IMR-90 (cell line): Measurements from ENCODE around the gene ONECUT1. TPM values are rescaled to one million over a fixed set of nuclear protein-coding genes. Genes with fewer than 3 reads are reported as not detected.

Experiments
- ATAC-seq: fragments of 200-7000 bp; cut with Tn5 transposase; 2 replicates; pipeline ENCODE4 v1.9.1; 2020; ENCODE audit warnings: low read depth, mild to moderate bottlenecking, moderate library complexity
- BruUV-seq: library from RNA; stranded (reverse); fragments of 400-500 nt; replicated peaks from 2 replicates; lab custom pipeline; 2021; lab: Mats Ljungman, UMichigan
- CTCF ChIA-PET: fragments of 300-600 bp; formaldehyde crosslinking; extraction: SDS; loops from one replicate; lab custom pipeline; 2021; ENCODE audit warnings: antibody characterized with exemption; lab: Yijun Ruan, JAX
- POLR2A ChIA-PET: fragments of 300-600 bp; sonication (Branson Sonifier 250); formaldehyde crosslinking; loops from one replicate; lab custom pipeline; 2022; ENCODE audit warnings: antibody characterized with exemption; ENCODE audit not compliant: unreplicated experiment; lab: Charles Lee
- DNase-seq: peaks from one replicate; pipeline ENCODE4 v3.0.0; 2013
- H2AFZ ChIP-seq: replicated peaks from 2 replicates; pipeline ENCODE3; 2013; ENCODE audit warnings: low read length, mild to moderate bottlenecking; ENCODE audit not compliant: poor library complexity
- H2AK5ac ChIP-seq: 2 replicates; pipeline ENCODE4 v1.6.1; 2013; ENCODE audit warnings: low read depth, low read length, inconsistent platforms
- H2AK9ac ChIP-seq: replicated peaks from 2 replicates; pipeline ENCODE3; 2013; ENCODE audit warnings: mild to moderate bottlenecking, low read depth, low read length, moderate library complexity; ENCODE audit not compliant: poor library complexity
- H2BK120ac ChIP-seq: 2 replicates; pipeline ENCODE4 v1.6.1; 2013; ENCODE audit warnings: low read depth, low read length, inconsistent platforms
- H2BK15ac ChIP-seq: 3 replicates; pipeline ENCODE4 v1.6.1; 2013; ENCODE audit warnings: low read depth, low read length, inconsistent platforms
- H2BK20ac ChIP-seq: 2 replicates; pipeline ENCODE4 v1.6.1; 2013; ENCODE audit warnings: low read depth, mild to moderate bottlenecking, inconsistent platforms, low read length, moderate library complexity
- H2BK5ac ChIP-seq: 2 replicates; pipeline ENCODE4 v1.6.1; 2013; ENCODE audit warnings: mild to moderate bottlenecking, low read depth, low read length, inconsistent platforms; ENCODE audit not compliant: poor library complexity, severe bottlenecking
- H3K14ac ChIP-seq: replicated peaks from 2 replicates; pipeline ENCODE4 v1.6.1; 2013; ENCODE audit warnings: low read depth, low read length, inconsistent platforms
- H3K18ac ChIP-seq: 2 replicates; pipeline ENCODE4 v1.6.1; 2013; ENCODE audit warnings: low read depth, low read length, control low read depth
- H3K23ac ChIP-seq: 2 replicates; pipeline ENCODE4 v1.6.1; 2013; ENCODE audit warnings: low read depth, low read length, inconsistent platforms
- H3K27ac ChIP-seq: 2 replicates; pipeline ENCODE4 v1.5.1; 2013; ENCODE audit warnings: mild to moderate bottlenecking, control low read depth, low read length; ENCODE audit not compliant: insufficient read depth
- H3K27me3 ChIP-seq: 2 replicates; pipeline ENCODE4 v1.6.1; 2013; ENCODE audit warnings: low read length; ENCODE audit not compliant: control insufficient read depth, insufficient read depth
- H3K36me3 ChIP-seq: 2 replicates; pipeline ENCODE4 v1.6.1; 2013; ENCODE audit warnings: low read length, mixed read lengths; ENCODE audit not compliant: control insufficient read depth, insufficient read depth
- H3K4ac ChIP-seq: 2 replicates; pipeline ENCODE4 v1.6.1; 2013; ENCODE audit warnings: low read depth, low read length, inconsistent platforms
- H3K4me1 ChIP-seq: 2 replicates; pipeline ENCODE4 v1.6.1; 2013; ENCODE audit warnings: low read length, mixed read lengths; ENCODE audit not compliant: control insufficient read depth, insufficient read depth
- H3K4me2 ChIP-seq: 2 replicates; pipeline ENCODE4 v1.6.1; 2013; ENCODE audit warnings: low read depth, mild to moderate bottlenecking, control low read depth, low read length, moderate library complexity
- H3K4me3 ChIP-seq: 2 replicates; pipeline ENCODE4 v1.5.1; 2013; ENCODE audit warnings: low read depth, mild to moderate bottlenecking, control low read depth, low read length, moderate library complexity; ENCODE audit not compliant: insufficient read depth
- H3K56ac ChIP-seq: 2 replicates; pipeline ENCODE4 v1.6.1; 2013; ENCODE audit warnings: low read length, inconsistent platforms; ENCODE audit not compliant: insufficient read depth; ENCODE audit errors: extremely low read depth
- H3K79me1 ChIP-seq, 2 experiments: 2 replicates each; pipeline ENCODE4 v1.6.1; 2013; ENCODE audit warnings: low read length in 2 of 2, inconsistent platforms in 1 of 2, low read depth in 1 of 2
- H3K9ac ChIP-seq: 2 replicates; pipeline ENCODE4 v1.6.1; 2013; ENCODE audit warnings: low read depth, low read length, control low read depth
- H3K9me1 ChIP-seq: 2 replicates; pipeline ENCODE4 v1.6.1; 2013; ENCODE audit warnings: low read length, inconsistent platforms; ENCODE audit not compliant: insufficient read depth
- H3K9me3 ChIP-seq: 2 replicates; pipeline ENCODE4 v1.6.1; 2013; ENCODE audit warnings: low read length; ENCODE audit not compliant: control insufficient read depth, insufficient read depth
- H4K20me1 ChIP-seq: 2 replicates; pipeline ENCODE4 v1.6.1; 2013; ENCODE audit warnings: low read length, inconsistent platforms; ENCODE audit not compliant: insufficient read depth
- H4K5ac ChIP-seq: 2 replicates; pipeline ENCODE4 v1.6.1; 2013; ENCODE audit warnings: mild to moderate bottlenecking, low read depth, low read length, control low read depth
- H4K8ac ChIP-seq, 2 experiments: 2 replicates each; pipeline ENCODE4 v1.6.1; 2013; ENCODE audit warnings: low read depth in 2 of 2, low read length in 2 of 2, control low read depth in 1 of 2, inconsistent platforms in 1 of 2
- H4K91ac ChIP-seq: 2 replicates; pipeline ENCODE4 v1.6.1; 2013; ENCODE audit warnings: low read depth, low read length, inconsistent platforms; ENCODE audit not compliant: insufficient read depth
- CEBPB ChIP-seq: IDR thresholded peaks from 2 replicates; pipeline ENCODE4 v1.6.1; 2012; ENCODE audit warnings: low read depth, low read length, improper control_type of control experiment
- MAZ ChIP-seq: IDR thresholded peaks from 2 replicates; pipeline ENCODE4 v1.6.1; 2012; ENCODE audit warnings: low read depth, mild to moderate bottlenecking, low read length, improper control_type of control experiment, moderate library complexity, borderline replicate concordance
- WGBS, 2 experiments: methylation state at CpG; one replicate each; pipeline versions ENCODE4 v1.1.5 to v1.1.7; 2013; ENCODE audit warnings: missing lambda C conversion rate in 2 of 2; ENCODE audit not compliant: insufficient read length in 1 of 2; ENCODE audit errors: extremely low coverage in 2 of 2; 5-methylcytosine and 5-hydroxymethylcytosine counted together
- dilution Hi-C: fragments of 300-500 bp; cut with HindIII; formaldehyde crosslinking; loops from one replicate; pipeline ENCODE4 v1.14.3; 2018; ENCODE audit warnings: low sequenced_read_pairs; ENCODE audit not compliant: unreplicated experiment
- in situ Hi-C: fragments of 300-500 bp; cut with MboI; formaldehyde crosslinking; loops from 3 replicates; pipeline ENCODE4 v1.14.3; 2019; ENCODE audit warnings: low sequenced_read_pairs, inconsistent platforms, mixed read lengths
- intact Hi-C: fragments of 100-400 bp; cut with micrococcal nuclease; formaldehyde crosslinking; loops from 2 replicates; pipeline ENCODE4 v1.10.0; 2022
- polyA plus RNA-seq, 3 experiments: library from polyadenylated mRNA; depleted of rRNA; stranded (reverse); fragments of >200 nt; gene quantifications; 2 replicates each; pipeline ENCODE4 v1.2.3, GENCODE V29; 2012; ENCODE audit warnings: low replicate concordance in 1 of 3
- total RNA-seq: library from RNA; depleted of rRNA; stranded (reverse); fragments of >200 nt; gene quantifications from 2 replicates; pipeline ENCODE4 v1.2.3, GENCODE V29; 2012

The ONECUT1 gene
- total and polyA plus RNA-seq, 2 of the 4 experiments (the other 2 are of a cell fraction) = not detected

GRCh38 chr15:52801748-52802085 is 11.6 kb upstream of the ONECUT1 start:
- Histone ChIP-seq H2AK9ac (no peak overlapping the region), H3K4me3 (no peak overlapping the region), H3K9me3 (peaks cover 4% of the 10 kb centered on the region; the same call in 1 of the 2 replicates), H3K23ac (no peak overlapping the region), H3K4ac (no peak overlapping the region), H3K79me1 (no peaks in the 10 kb centered on the region), H3K27ac (no peak overlapping the region), H4K5ac (no peak overlapping the region), H2BK120ac (no peak overlapping the region), H2BK20ac (no peak overlapping the region), H3K18ac (no peak overlapping the region), H3K9ac (no peak overlapping the region), H3K4me2 (no peak overlapping the region), H4K8ac (no peak overlapping the region), H4K91ac (no peak overlapping the region), H3K14ac (no peak overlapping the region), H3K36me3 (no peaks in the 10 kb centered on the region), H2BK5ac (no peak overlapping the region), H2AFZ (no peak overlapping the region), H3K27me3 (peaks cover 91% of the 10 kb centered on the region), H3K4me1 (no peaks in the 10 kb centered on the region; the same call in 1 of the 2 replicates), H3K56ac (no peak overlapping the region), H4K20me1 (no peaks in the 10 kb centered on the region), H2AK5ac (no peak overlapping the region), H3K9me1 (no peaks in the 10 kb centered on the region), H2BK15ac (no peak overlapping the region)
- dilution Hi-C loops = no loop called here
- TF ChIP-seq CEBPB = no peak
- TF ChIP-seq MAZ = no peak
- intact Hi-C loops = no loop called here
- CTCF ChIA-PET = no interaction called here
- in situ Hi-C loops = no loop called here
- no TSS peak for BruUV-seq
- no peak for DNase-seq
- ATAC-seq = no peak
- WGBS, 2 experiments = no CpG with 5 or more reads among the region's 14 CpGs
- POLR2A ChIA-PET = no interaction called here
